ENCODE measurements around the gene COPG1. TPM values are rescaled to one million over a fixed set of nuclear protein-coding genes. Genes with fewer than 3 reads are reported as not detected.
A peak's percentile ranks its signal among the peaks of the same experiment; 100 is the strongest.
"Not testable (repeated sequence)": the region's sequence is repeated elsewhere in the genome, so short reads cannot be mapped to it uniquely, and the experiment has no call there.

The COPG1 gene
- polyA plus RNA-seq, 1 donor = 144 TPM

DNA sequence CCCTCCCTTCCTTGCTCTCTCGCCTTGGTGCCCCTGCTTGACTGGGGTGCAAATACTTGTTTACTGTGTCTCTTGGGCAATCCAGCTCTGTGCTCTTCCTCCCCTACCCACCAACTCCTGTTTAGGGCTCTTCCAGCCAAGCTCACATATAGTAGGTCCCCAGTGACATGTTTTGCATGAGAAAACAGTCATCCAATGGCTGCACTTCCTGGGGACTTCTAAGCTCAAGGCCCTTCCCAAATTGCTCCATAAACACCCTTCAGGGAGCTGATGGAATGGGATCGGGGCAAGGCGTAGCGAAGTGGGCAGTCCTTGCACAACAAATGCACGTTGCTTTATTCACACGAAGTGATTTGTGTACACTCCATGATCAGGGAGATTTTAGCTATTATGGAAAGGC is 9.4 kb upstream of the COPG1 start:
- Histone ChIP-seq H3K4me1 (ENCODE audit: control insufficient read depth, insufficient read depth, low read length) (no peaks in the 10 kb centered on the region), H3K36me3 (ENCODE audit: control insufficient read depth, insufficient read depth, low read length) (no peaks in the 10 kb centered on the region), H3K27ac (ENCODE audit: low read length) (no peak overlapping the region), H3K27me3 (ENCODE audit: control insufficient read depth, insufficient read depth, low read length) (no peaks in the 10 kb centered on the region), H3K4me3 (ENCODE audit: low read length) (no peak overlapping the region), H3K9me3 (ENCODE audit: control insufficient read depth, low read depth, low read length) (no peaks in the 10 kb centered on the region)
- no CpG with 5 or more reads among the region's 6 CpGs for WGBS (ENCODE audit: insufficient coverage, low lambda C conversion rate)
- no peak for DNase-seq

DNA sequence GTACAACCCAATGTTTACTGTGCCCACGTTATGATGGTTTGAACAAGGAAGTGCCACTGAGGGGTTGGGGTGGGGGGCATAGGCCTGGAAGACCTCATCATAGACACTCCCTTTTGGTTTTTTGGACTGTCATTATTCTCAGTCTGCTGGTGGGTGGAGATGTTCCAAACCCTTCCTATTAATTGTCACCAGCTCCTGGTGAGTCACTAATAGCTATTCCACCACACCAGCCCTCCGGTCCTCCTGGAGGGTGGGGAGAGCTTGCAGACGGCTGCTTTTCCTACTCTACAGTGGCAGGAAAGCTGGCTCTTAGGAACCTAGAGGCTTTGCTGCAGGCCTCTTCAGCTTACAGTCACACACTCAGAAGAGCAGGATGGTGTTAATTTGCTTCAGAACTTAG is 9.0 kb upstream of the COPG1 start:
- no CpG with 5 or more reads among the region's 3 CpGs for whole genome bisulfite sequencing (ENCODE audit: insufficient coverage, low lambda C conversion rate)

DNA sequence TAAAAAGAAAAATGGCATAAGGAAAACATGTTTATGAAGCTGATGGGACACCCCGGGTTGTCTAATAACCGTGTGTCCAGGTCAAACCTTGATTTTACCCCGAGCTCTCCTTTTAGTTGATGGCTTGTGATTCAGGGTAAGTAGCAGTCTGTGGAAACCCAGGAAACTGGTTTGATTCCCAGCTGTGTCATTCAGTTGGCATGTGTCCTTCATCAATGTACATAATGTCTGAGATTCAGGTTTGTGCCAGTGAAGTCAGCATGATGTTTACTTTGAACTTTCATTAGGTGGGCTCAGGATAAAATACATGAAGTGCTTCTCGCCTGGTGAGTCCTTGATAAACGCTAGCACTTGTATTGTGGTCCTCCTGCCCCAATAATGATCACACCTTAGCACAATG is 4.3 kb upstream of the COPG1 start:
- no peaks in the 10 kb centered on the region for H3K36me3 ChIP-seq (ENCODE audit: control insufficient read depth, insufficient read depth, low read length)
- no peak overlapping the region for H3K4me3 ChIP-seq (ENCODE audit: low read length)
- H3K27ac ChIP-seq (ENCODE audit: low read length) = no peak overlapping the region
- H3K4me1 ChIP-seq (ENCODE audit: control insufficient read depth, insufficient read depth, low read length) = peaks cover 6% of the 10 kb centered on the region
- no peak for DNase-seq
- no peaks in the 10 kb centered on the region for H3K9me3 ChIP-seq (ENCODE audit: control insufficient read depth, low read depth, low read length)
- H3K27me3 ChIP-seq (ENCODE audit: control insufficient read depth, insufficient read depth, low read length) = no peaks in the 10 kb centered on the region
- WGBS (ENCODE audit: insufficient coverage, low lambda C conversion rate) = 100% methylated on average over 2 of the region's 5 CpGs

More for the DNA sequence above, 9.0 kb upstream of the COPG1 start:
- no peaks in the 10 kb centered on the region for H3K4me1 ChIP-seq (ENCODE audit: control insufficient read depth, insufficient read depth, low read length)
- H3K27ac ChIP-seq (ENCODE audit: low read length) = no peak overlapping the region
- no peaks in the 10 kb centered on the region for H3K36me3 ChIP-seq (ENCODE audit: control insufficient read depth, insufficient read depth, low read length)
- DNase-seq = no peak
- H3K27me3 ChIP-seq (ENCODE audit: control insufficient read depth, insufficient read depth, low read length) = no peaks in the 10 kb centered on the region
- H3K9me3 ChIP-seq (ENCODE audit: control insufficient read depth, low read depth, low read length) = no peaks in the 10 kb centered on the region
- H3K4me3 ChIP-seq (ENCODE audit: low read length) = no peak overlapping the region

DNA sequence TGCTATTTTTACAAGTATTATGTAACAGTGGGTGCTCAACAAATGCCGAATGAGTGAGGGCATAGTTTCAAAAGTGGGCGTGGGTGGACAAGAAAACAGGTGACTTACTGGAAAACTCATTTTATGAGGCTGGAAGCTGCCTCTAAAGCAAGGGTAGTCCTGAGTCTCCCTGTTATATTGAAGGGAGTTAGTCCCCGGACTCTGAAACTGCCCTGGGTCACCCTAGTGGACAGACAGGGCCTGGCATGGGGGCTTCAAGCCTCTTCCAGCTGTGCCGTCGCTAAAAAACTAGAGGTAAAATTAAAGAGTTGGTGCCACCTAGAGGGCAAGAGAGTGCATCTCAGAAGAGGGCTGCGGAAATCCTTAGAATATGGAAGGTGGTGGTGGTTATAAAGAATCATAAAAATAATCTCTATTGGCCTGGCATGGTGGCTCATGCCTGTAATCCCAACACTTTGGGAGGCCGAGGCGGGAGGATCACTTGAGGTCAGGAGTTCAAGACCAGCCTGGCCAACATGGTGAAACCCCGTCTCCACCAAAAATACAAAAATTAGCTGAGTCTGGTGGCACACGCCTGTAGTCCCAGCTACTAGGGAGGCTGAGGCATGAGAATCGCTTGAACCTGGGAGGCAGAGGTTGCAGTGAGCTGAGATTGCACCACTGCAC is 3.6 kb upstream of the COPG1 start:
- not testable (repeated sequence) for H3K27me3 ChIP-seq (ENCODE audit: control insufficient read depth, insufficient read depth, low read length); H3K4me3 ChIP-seq (ENCODE audit: low read length); H3K9me3 ChIP-seq (ENCODE audit: control insufficient read depth, low read depth, low read length); H3K36me3 ChIP-seq (ENCODE audit: control insufficient read depth, insufficient read depth, low read length); H3K27ac ChIP-seq (ENCODE audit: low read length)
- H3K4me1 ChIP-seq (ENCODE audit: control insufficient read depth, insufficient read depth, low read length) = peaks cover 10% of the 10 kb centered on the region
- peak; percentile 77 to 81 for DNase-seq
- no CpG with 5 or more reads among the region's 11 CpGs for WGBS (ENCODE audit: insufficient coverage, low lambda C conversion rate)

DNA sequence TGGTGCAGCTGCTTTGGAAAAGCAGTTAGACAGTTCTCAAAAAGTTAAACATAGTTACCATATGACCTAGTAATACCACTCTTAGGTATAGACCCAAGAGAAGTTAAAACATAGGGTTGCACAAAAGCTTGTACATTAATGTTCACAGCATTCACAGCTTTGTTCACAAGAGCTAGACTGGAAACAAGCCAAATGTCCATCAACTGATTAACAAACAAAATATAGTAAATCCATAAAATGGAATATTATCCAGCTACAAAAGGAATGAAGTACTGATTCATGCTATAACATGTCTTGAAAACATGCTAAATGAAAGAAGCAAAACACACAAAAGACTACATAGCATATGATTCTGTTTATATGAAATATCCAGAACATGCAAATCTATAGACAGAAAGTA is 2.8 kb upstream of the COPG1 start:
- Histone ChIP-seq H3K4me1 (ENCODE audit: control insufficient read depth, insufficient read depth, low read length) (peaks cover 10% of the 10 kb centered on the region), H3K9me3 (ENCODE audit: control insufficient read depth, low read depth, low read length) (no peaks in the 10 kb centered on the region), H3K27me3 (ENCODE audit: control insufficient read depth, insufficient read depth, low read length) (no peaks in the 10 kb centered on the region), H3K4me3 (ENCODE audit: low read length) (no peak overlapping the region), H3K27ac (ENCODE audit: low read length) (no peak overlapping the region), H3K36me3 (ENCODE audit: control insufficient read depth, insufficient read depth, low read length) (peaks cover under 1% of the 10 kb centered on the region)
- no peak for DNase-seq

DNA sequence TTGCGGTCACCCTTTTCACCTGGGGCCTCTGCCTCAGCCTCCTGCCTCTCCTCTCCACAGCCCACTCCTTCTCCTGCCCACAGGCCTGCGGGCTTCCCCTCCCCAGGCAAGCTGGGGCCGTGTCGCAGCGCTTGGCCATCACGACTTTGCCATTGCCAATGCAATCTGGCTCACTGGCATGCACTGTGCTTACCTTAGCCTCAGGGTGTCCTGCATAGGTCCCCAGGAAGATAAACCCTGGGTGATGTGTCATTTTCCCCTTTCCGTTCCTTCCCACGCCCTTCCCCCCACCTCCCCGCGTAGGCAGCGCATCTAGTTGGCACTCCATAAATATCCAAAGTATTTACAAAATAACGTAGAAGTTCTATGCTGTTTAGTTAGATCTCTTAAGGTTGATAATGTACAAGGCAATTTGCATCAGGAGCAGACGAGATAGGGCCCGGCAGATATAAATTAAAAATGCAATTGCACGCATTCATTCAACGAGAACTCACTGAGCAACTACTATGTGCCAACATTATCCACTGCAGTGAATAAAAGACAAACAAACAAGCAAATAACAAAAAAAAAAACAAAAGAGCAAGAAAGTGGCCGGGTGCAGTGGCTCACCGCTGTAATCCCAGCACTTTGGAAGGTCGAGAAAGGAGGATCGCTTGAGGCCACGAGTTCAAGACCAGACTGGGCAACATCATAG is 973 bp upstream of the COPG1 start:
- DNase-seq = no peak
- 33% methylated on average over 1 of the region's 21 CpGs for WGBS (ENCODE audit: insufficient coverage, low lambda C conversion rate)
- peaks cover 10% of the 10 kb centered on the region for H3K4me1 ChIP-seq (ENCODE audit: control insufficient read depth, insufficient read depth, low read length)
- peaks cover 18% of the 10 kb centered on the region for H3K36me3 ChIP-seq (ENCODE audit: control insufficient read depth, insufficient read depth, low read length)
- no peak overlapping the region for H3K27ac ChIP-seq (ENCODE audit: low read length)
- no peaks in the 10 kb centered on the region for H3K27me3 ChIP-seq (ENCODE audit: control insufficient read depth, insufficient read depth, low read length)
- H3K9me3 ChIP-seq (ENCODE audit: control insufficient read depth, low read depth, low read length) = no peaks in the 10 kb centered on the region
- peak overlapping the region; percentile 97 for H3K4me3 ChIP-seq (ENCODE audit: low read length)

DNA sequence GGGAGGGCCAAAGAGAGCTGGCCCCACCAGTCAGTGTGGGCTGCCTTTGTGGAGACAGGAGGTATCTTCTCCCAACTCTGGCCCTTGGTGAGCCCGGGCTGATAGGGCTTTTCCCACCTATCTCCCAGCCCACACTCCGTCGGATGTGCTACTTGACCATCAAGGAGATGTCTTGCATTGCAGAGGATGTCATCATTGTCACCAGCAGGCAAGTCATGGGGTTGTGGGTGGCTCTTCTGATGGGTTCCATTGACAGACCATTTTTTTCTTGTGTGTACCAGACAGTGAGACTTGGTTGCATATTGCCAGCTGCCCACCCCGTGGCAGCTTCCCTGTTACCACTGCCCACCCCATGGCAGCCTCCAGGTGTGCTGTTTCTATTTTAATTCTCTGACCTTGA is 3.3 kb downstream of the COPG1 start:
- Histone ChIP-seq H3K27me3 (ENCODE audit: control insufficient read depth, insufficient read depth, low read length) (no peaks in the 10 kb centered on the region), H3K4me1 (ENCODE audit: control insufficient read depth, insufficient read depth, low read length) (peaks cover 10% of the 10 kb centered on the region), H3K4me3 (ENCODE audit: low read length) (no peak overlapping the region), H3K9me3 (ENCODE audit: control insufficient read depth, low read depth, low read length) (no peaks in the 10 kb centered on the region), H3K27ac (ENCODE audit: low read length) (no peak overlapping the region), H3K36me3 (ENCODE audit: control insufficient read depth, insufficient read depth, low read length) (peaks cover 56% of the 10 kb centered on the region)
- WGBS (ENCODE audit: insufficient coverage, low lambda C conversion rate) = no CpG with 5 or more reads among the region's 4 CpGs
- no peak for DNase-seq

DNA sequence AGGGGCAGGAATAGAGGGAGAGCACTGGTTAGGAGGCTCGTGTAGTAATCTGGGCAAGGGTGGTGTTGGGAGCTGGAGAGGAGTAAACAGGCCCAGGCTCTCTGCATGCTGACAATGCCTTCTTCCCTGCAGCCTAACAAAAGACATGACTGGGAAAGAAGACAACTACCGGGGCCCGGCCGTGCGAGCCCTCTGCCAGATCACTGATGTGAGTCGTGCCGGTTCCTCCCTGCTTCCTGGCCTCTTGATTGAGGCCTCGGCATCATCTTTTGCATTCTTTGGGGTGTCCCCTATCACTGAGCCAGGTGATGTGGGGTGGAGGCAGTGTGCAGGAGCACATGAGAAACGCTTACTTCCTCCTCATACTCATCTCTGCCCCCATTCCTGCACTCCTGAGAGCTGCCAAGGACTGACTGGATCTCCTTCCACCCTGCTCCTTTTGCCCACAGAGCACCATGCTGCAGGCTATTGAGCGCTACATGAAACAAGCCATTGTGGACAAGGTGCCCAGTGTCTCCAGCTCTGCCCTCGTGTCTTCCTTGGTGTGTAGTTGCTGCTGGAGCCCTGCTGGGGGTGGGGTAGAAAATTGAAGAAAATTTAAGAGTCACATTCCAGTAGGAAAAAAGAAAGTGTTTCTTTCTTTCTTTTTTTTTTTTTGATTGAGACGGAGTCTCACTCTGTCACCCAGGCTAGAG is 5.3 kb downstream of the COPG1 start:
- no peaks in the 10 kb centered on the region for H3K9me3 ChIP-seq (ENCODE audit: control insufficient read depth, low read depth, low read length)
- H3K27ac ChIP-seq (ENCODE audit: low read length) = no peak overlapping the region
- DNase-seq = no peak
- no peaks in the 10 kb centered on the region for H3K27me3 ChIP-seq (ENCODE audit: control insufficient read depth, insufficient read depth, low read length)
- peaks cover 4% of the 10 kb centered on the region for H3K4me1 ChIP-seq (ENCODE audit: control insufficient read depth, insufficient read depth, low read length)
- no CpG with 5 or more reads among the region's 12 CpGs for WGBS (ENCODE audit: insufficient coverage, low lambda C conversion rate)
- H3K36me3 ChIP-seq (ENCODE audit: control insufficient read depth, insufficient read depth, low read length) = peaks cover 70% of the 10 kb centered on the region
- no peak overlapping the region for H3K4me3 ChIP-seq (ENCODE audit: low read length)

DNA sequence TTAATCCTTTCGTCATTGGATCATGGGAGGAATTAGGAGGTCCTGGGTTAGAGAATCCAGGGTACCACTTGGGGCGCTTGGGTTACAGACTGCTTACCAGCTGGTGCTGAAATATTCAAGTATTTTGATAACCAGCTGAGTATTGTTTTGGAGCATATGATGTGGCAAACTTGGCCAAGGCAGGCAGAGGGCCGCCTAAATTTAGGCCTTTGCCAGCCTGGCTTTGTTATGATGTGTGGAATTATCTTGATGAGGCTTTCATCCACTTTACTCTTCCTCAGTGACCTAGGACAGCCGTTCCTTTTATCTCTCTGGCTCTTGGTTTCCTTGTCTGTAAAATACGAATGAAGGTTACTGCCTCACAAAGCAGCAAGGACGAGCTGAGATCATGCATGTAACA is 6.9 kb downstream of the COPG1 start:
- no CpG with 5 or more reads among the region's 6 CpGs for WGBS (ENCODE audit: insufficient coverage, low lambda C conversion rate)
- DNase-seq = no peak
- Histone ChIP-seq H3K36me3 (ENCODE audit: control insufficient read depth, insufficient read depth, low read length) (peaks cover 86% of the 10 kb centered on the region), H3K27ac (ENCODE audit: low read length) (no peak overlapping the region), H3K4me3 (ENCODE audit: low read length) (no peak overlapping the region), H3K9me3 (ENCODE audit: control insufficient read depth, low read depth, low read length) (no peaks in the 10 kb centered on the region), H3K27me3 (ENCODE audit: control insufficient read depth, insufficient read depth, low read length) (no peaks in the 10 kb centered on the region), H3K4me1 (ENCODE audit: control insufficient read depth, insufficient read depth, low read length) (no peaks in the 10 kb centered on the region)

DNA sequence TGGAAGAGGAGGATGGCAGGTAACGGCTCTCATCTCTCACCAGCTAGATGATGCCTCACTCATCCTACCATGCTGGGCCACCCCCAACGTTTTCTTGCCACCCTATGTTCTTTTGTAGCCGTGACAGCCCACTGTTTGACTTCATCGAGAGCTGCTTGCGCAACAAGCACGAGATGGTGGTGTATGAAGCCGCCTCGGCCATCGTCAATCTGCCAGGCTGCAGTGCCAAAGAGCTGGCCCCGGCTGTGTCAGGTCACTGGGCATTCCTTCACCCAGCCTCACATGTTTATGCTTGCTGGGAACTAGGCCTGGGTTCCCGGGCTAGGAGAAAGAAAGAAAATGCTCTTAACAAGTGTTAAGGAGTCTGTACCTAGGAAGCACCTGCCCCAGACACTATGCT is 8.2 kb downstream of the COPG1 start:
- 80% methylated on average over 1 of the region's 11 CpGs for WGBS (ENCODE audit: insufficient coverage, low lambda C conversion rate)
- Histone ChIP-seq H3K4me1 (ENCODE audit: control insufficient read depth, insufficient read depth, low read length) (no peaks in the 10 kb centered on the region), H3K9me3 (ENCODE audit: control insufficient read depth, low read depth, low read length) (no peaks in the 10 kb centered on the region), H3K4me3 (ENCODE audit: low read length) (no peak overlapping the region), H3K36me3 (ENCODE audit: control insufficient read depth, insufficient read depth, low read length) (peaks cover 88% of the 10 kb centered on the region), H3K27ac (ENCODE audit: low read length) (no peak overlapping the region), H3K27me3 (ENCODE audit: control insufficient read depth, insufficient read depth, low read length) (no peaks in the 10 kb centered on the region)
- DNase-seq = no peak

Measured in large intestine (tissue), 3 donors.